NB4 (cell line): Measurements from ENCODE around the gene LRP1B.

Source experiments
- DNase-seq: peaks from one replicate; pipeline ENCODE4 v3.0.0; 2010; ENCODE audit warnings: low read depth
- H3K4me3 ChIP-seq: one replicate; pipeline ENCODE4 v1.5.1; 2011; ENCODE audit warnings: mild to moderate bottlenecking, low read depth, low read length, moderate library complexity
- CTCF ChIP-seq: IDR thresholded peaks from one replicate; pipeline ENCODE4 v1.5.1; 2012; ENCODE audit warnings: low read depth, low read length
- MYC ChIP-seq: IDR thresholded peaks from 2 replicates; pipeline ENCODE4 v1.6.1; 2011; ENCODE audit warnings: low read depth, low read length
- POLR2A ChIP-seq: IDR thresholded peaks from 2 replicates; pipeline ENCODE4 v1.6.1; 2011; ENCODE audit warnings: mild to moderate bottlenecking; ENCODE audit not compliant: insufficient read length; ENCODE audit errors: extremely low read depth
- TF ChIP-seq, protein P1 (sequence below): IDR thresholded peaks from 2 replicates; pipeline ENCODE4 v1.6.1; 2011; ENCODE audit warnings: low read depth, low read length

The LRP1B gene

DNA sequence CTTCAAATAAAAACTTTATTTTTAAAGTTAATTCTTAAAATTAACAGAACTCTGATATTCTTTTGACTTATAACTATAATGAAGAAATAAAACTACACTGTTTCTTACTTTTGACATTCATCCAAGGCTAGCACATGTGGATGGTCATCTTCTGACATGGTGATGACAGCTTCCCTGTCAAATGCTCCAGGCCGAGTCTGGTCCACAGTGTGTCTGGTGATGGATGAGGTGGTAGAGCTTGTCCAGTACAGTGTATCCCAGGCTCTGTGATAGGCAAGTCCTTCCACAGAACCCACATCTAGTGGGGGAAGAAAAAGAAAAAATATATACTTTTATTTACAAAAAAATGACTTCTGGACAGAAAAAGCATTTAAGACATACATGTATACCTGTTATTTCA, 1529.5 kb downstream of the LRP1B start:
- no peak overlapping the region for H3K4me3 ChIP-seq
- no peak for DNase-seq
- TF ChIP-seq, protein P1, sequence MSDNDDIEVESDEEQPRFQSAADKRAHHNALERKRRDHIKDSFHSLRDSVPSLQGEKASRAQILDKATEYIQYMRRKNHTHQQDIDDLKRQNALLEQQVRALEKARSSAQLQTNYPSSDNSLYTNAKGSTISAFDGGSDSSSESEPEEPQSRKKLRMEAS, result no peak
- TF ChIP-seq POLR2A (no peak), MYC (no peak), CTCF (no peak)

DNA sequence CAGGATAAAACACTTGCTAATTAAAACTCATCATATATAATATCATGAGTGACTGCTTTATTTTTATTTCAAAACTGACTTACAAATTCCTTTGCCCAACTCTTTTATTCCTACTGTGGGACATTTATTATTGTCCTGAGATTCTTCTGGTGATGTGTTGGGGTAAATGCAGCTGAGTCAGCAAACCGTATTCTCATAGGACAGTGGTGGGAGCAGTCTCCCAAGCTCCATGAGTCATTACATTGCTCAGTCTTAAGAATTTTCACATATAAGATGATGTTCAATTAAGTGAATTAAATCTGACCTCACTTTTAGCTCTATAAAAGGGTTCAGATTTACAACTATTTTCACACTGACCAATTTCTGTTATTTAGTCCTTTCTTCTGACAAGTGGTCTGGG, 1530.7 kb downstream of the LRP1B start:
- DNase-seq, result peak; percentile 6
- H3K4me3 ChIP-seq, result no peak overlapping the region
- TF ChIP-seq MYC (no peak), CTCF (no peak), POLR2A (no peak)
- TF ChIP-seq, protein P1, result no peak

- DNase-seq, result peak; percentile 4
- H3K4me3 ChIP-seq, result no peak overlapping the region
- no peak for TF ChIP-seq POLR2A
- TF ChIP-seq CTCF, result no peak
- no peak for TF ChIP-seq MYC
- TF ChIP-seq, protein P1, result no peak
Observed at GRCh38 chr2:140597836-140598235, 1533.0 kb downstream of the LRP1B start.

GRCh38 chr2:140597205-140597604, 1533.6 kb downstream of the LRP1B start:
- TF ChIP-seq CTCF (no peak), MYC (no peak), POLR2A (no peak)
- TF ChIP-seq, protein P1, result no peak
- H3K4me3 ChIP-seq, result no peak overlapping the region
- DNase-seq, result no peak

DNA sequence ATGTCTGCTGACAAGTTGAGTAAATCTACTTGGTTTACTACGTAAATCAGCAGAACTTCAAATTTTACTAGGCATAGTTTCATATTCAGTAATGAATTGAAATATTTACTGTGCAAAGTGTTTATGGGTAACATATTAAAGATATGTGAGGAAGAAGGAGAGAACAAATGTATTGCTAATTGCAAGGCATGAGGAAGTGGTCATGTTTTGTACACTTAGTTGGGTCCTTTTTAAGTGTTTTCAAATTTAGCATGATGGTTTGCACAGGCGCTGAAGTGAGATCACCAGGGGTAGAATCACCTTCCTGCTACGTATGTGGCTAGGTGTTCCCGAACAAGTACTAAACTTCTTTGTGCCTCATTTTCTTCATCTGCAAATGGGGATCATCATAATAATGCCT, 1534.4 kb downstream of the LRP1B start:
- TF ChIP-seq POLR2A (no peak), CTCF (no peak), MYC (no peak)
- TF ChIP-seq, protein P1, result no peak
- DNase-seq, result no peak
- no peak overlapping the region for H3K4me3 ChIP-seq

DNA sequence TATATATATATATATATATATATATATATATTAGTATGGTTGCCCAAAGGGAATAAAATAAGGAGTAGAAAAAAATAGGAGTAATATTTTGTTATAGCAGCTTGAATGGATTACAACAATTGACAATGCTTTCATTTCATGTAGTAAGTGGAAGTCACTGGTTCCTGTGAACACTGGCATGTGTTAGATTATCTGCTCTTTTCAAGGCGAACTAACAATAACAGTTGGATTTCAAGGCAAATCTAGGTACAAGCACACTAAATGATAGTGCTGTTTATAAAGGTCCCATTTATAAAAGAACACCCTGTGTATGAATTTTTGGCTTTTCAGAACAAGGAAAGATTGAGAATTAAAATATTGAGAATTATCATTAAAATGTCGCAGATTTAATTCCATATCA, 1535.7 kb downstream of the LRP1B start:
- DNase-seq, result no peak
- H3K4me3 ChIP-seq, result no peak overlapping the region
- TF ChIP-seq MYC, result no peak
- TF ChIP-seq, protein P1, result no peak
- TF ChIP-seq POLR2A, result no peak
- no peak for TF ChIP-seq CTCF
